ENCODE data around the gene DMRTB1.

GRCh38 chr1:53508991-53509666 lies 49.9 kb downstream of the DMRTB1 start:
- TF ChIP-seq EZH2phosphoT487 (IDR thresholded peaks at IDR 0.05; ENCODE audit: borderline replicate concordance, low read length) (no peak), CTCF (conservative IDR thresholded peaks at IDR 0.05; ENCODE audit: low read depth, low read length) (no peak)

All from PC-3 (cell line).